ENCODE measurements around the gene BRD1.

DNA sequence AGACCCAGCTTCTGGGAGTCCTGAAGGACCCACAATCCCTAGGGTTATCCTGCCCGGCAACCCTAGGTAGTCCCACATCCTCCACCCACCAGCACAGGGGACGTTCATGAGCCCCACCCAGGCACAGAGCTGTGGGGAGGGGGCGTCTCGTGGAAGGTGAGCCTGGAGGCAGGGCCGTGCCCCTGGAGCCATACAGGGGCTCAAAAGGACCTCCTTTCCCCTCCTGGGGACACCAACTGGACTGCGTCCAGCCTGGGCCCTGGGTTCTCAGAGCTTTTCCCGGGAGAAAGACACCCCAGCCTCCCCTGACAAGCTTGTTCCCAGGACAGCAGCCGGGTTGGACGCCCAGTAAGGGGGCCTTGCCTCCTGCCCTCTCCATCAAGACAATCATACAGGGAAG is 78.4 kb downstream of the BRD1 start:
- TF ChIP-seq, protein P1, sequence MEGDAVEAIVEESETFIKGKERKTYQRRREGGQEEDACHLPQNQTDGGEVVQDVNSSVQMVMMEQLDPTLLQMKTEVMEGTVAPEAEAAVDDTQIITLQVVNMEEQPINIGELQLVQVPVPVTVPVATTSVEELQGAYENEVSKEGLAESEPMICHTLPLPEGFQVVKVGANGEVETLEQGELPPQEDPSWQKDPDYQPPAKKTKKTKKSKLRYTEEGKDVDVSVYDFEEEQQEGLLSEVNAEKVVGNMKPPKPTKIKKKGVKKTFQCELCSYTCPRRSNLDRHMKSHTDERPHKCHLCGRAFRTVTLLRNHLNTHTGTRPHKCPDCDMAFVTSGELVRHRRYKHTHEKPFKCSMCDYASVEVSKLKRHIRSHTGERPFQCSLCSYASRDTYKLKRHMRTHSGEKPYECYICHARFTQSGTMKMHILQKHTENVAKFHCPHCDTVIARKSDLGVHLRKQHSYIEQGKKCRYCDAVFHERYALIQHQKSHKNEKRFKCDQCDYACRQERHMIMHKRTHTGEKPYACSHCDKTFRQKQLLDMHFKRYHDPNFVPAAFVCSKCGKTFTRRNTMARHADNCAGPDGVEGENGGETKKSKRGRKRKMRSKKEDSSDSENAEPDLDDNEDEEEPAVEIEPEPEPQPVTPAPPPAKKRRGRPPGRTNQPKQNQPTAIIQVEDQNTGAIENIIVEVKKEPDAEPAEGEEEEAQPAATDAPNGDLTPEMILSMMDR (conservative IDR thresholded peaks at IDR 0.05 in 1 of 2, IDR thresholded peaks at IDR 0.05 in 1 of 2; ENCODE audit: extremely low read depth in 1 of 2, insufficient read depth in 1 of 2, low read depth in 1 of 2, low read length in 2 of 2): no peak
- TF ChIP-seq EZH2 (IDR thresholded peaks at IDR 0.05; ENCODE audit: borderline replicate concordance, low read length): no peak
